ENCODE data around the gene STOX1.

GRCh38 chr10:68831961-68832455, 4.7 kb downstream of the STOX1 start:
- no peak for TF ChIP-seq CTCF (IDR thresholded peaks at IDR 0.05; ENCODE audit: poor library complexity, severe bottlenecking)
- no peak for TF ChIP-seq TAF1 (IDR thresholded peaks at IDR 0.05; ENCODE audit: low read depth)
- TF ChIP-seq SMC3 (conservative IDR thresholded peaks at IDR 0.05; ENCODE audit: poor library complexity): no peak
- TF ChIP-seq EZH2 (IDR thresholded peaks at IDR 0.05; ENCODE audit: borderline replicate concordance, insufficient read depth, low read length, poor library complexity, severe bottlenecking): no peak
- TF ChIP-seq POLR2AphosphoS5 (IDR thresholded peaks at IDR 0.05): no peak
- TF ChIP-seq MXI1 (conservative IDR thresholded peaks at IDR 0.05; ENCODE audit: poor library complexity, severe bottlenecking): no peak
- TF ChIP-seq EP300 (conservative IDR thresholded peaks at IDR 0.05; ENCODE audit: poor library complexity, severe bottlenecking): no peak
- no peak for TF ChIP-seq REST (IDR thresholded peaks at IDR 0.05; ENCODE audit: borderline replicate concordance)

Measured in neural cell (in vitro differentiated cells).